ENCODE results near the gene FXN.
"Not testable (repeated sequence)": the region's sequence is repeated elsewhere in the genome, so short reads cannot be mapped to it uniquely, and the experiment has no call there.

The FXN gene

DNA sequence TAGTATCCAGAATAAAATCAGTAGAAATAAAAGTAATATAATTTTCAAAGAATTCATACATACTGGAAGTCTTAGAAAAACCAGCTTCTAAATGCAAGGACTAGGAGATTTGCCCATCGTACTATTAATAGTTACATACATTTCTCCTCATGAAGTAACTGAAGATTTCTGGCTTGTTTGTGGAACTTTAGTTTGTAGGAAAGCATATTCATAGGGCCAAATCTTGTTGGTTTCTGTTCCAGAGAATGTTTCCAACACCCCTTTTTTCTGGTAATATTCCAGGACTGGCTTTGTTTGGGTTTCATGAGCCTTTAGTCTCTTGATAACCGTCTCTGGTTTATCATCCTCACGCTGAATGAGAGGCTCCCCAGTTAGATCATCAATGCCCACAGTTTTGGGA is 72.2 kb downstream of the FXN start:
- DNase-seq, result no peak

DNA sequence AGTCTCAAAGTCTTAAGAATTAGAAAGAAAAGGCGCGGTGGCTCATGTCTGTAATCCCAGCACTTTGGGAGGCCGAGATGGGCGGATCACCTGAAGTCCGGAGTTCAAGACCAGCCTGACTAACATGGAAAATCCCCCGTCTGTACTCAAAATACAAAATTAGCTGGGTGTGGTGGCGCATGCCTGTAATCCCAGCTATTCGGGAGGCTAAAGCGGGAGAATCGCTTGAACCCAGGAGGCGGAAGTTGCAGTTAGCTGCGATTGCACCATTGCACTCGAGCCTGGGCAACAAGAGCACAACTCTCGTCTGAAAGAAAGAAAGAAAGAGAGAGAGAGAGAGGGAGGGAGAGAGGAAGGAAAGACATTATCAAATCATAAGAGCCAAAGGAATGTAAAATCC is 73.2 kb downstream of the FXN start:
- not testable (repeated sequence) for DNase-seq

DNA sequence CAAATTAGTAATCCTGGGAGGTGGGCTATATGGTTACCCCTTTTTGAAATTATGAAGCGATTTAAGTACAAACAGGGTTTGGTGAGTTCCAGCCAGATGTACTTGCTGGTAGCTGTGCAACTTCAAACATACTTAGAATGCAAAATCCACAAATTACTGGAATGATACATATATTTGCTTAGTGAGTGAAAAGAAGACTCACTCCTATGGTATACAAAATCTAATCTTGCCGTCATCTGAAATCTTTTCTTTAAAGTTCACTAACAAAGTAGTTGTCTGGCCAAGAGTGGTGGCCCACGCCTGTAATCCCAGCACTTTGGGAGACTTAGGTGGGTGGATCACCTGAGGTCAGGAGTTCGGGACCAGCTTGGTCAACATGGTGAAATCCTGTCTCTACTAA is 73.6 kb downstream of the FXN start:
- no peak for DNase-seq

DNA sequence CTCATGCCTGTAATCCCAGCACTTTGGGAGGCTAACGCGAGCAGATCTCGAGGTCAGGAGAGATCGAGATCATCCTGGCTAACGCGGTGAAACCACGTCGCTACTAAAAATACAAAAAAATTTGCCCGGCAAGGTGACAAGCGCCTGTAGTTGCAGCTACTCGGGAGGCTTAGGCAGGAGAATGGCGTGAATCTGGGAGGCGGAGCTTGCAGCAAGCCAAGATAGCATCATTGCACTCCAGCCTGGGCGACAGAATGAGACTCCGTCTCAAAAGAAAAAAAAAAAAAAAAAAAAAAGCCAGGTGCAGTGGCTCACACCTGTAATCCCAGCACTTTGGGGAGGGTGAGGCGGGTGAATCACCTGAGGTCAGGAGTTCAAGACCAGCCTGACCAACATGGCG is 77.1 kb downstream of the FXN start:
- not testable (repeated sequence) for DNase-seq

DNA sequence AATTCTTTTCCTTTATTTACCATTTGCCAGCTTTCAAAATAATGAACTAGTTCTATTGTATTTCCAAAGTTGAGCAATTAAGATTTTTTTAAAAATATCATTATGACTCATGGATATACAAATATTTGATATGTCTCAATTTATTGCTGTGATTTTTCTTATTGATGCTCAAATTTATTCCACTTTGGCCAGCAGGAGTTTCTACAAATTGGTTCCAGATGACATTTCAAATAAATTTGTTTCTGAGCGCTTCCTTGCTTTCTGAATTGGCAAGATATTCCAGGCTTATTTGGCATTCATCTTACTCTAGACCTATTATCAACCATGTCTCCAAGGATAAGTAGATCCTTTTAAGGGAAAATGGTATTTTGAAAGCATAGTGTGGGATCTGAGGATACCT is 80.1 kb downstream of the FXN start:
- no peak for DNase-seq

DNA sequence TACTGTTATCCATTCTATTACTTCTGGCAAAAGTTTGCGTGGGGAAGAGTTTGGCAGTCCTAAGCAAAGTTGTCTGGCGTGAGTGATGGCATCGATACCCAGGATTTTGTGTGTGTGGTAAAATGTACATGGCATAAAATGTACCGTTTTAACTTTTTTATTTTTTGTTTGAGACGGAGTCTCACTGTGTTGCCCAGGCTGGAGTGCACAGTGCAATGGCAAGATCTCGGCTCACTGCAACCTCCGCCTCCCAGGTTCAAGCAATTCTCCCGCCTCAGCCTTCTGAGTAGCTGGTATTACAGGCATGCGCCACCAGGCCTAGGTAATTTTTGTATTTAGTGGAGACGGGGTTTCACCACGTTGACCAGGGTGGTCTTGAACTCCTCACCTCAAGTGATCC is 83.1 kb downstream of the FXN start:
- DNase-seq, result no peak

DNA sequence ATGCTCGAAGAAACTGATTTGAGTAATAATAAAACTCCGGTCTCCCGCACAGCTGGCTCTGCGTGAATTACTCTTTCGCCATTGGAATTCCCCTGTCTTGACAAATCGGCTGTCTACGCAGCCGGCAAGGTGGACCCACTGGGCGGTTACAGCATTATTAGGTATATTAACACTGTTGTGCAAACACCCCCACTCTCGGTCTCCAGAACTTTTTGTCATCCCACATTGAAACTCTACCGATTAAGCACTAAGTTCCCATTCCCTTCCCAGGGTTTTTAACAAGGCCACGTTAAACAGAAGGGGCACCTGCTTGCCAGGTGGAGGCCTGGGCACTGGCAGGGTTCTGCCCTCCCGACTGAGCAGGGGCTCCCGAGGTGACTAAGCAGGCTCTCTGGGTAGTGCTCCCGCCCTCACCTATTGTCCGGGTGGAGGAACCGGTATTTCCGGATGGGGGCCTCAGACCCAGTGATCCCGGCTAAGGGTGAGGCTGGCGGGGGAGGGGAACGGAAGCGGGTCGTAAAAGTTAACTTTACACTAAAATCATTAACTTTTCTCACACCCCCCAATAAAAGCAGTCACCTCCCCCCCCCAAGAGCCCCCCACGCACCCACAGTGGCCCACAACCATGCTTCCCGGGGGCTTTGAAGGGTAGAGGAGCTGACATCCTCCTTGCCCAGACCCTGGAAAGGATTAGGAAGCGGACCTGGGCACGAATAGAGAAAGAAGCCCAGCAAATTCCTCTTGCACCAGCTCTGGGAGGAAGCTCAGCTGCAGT is 85.0 kb downstream of the FXN start:
- DNase-seq, result no peak

DNA sequence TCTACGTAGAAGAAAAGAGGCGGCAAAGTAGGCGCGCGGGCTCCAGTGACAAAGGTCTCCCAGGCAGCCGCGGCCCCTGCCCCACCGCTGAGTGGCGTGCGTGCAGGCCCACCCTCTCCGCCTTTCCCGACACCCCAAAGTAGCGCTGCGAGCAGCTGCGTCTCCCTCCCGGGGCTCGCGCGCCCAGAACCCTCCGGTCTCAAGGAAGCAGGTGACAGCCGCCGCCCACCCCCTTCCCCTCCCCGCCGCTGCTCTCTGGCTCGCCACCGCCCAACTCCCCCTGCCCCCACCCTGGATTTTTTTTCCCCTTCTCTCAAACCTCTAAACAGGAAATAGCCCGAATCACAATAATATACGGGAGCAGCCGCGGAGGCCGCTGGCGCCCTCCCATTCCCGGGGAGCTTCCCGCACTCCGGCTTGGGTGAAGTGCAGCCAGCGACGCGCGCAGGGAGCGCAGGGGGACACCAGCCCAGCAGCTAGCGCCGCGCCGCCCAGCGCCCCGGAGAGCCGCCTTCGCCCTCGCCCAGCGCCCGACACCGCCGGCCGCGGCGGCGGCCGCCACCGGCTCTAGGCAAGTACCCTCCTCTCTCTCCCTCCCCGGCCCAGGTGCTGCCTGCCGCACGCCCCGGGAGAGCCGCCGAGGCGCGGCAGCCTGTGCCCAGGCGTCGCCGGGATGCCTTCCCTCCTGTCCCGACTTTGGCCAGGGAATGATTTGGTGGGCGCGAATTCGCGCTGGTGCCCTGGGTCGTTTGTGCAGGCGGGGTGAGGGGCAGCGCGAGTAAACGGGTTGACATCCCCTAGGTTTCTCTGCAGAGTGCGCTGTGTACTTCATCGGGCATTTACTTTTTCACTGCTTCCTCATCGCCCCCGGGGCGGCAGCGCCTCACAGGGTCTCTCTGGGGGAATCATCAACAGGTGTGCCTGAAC is 85.9 kb downstream of the FXN start:
- peak; percentile 47 for DNase-seq

DNA sequence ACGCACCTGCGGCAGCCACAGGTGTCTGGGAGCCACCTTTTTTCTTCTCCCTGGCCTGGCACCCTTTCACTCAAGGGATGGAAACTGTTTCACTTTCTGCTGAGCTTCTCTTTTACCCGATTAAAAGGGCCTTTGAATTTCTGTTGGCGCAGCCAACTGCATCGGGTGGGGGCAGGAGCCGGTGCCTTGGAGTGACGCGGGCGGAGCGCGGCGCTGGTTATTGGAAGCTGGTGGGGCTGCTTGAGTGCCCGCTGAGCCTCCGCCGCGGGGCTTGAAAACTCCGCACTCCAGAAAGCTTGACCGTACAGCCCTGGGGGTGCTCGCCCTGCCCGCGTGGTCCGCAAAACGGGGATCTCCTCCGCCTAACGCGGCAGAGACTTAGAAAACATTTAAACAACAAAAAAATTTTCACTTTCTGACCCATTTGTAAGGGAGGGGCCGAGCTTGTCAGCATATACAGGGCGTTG is 86.6 kb downstream of the FXN start:
- DNase-seq, result peak; percentile 67

DNA sequence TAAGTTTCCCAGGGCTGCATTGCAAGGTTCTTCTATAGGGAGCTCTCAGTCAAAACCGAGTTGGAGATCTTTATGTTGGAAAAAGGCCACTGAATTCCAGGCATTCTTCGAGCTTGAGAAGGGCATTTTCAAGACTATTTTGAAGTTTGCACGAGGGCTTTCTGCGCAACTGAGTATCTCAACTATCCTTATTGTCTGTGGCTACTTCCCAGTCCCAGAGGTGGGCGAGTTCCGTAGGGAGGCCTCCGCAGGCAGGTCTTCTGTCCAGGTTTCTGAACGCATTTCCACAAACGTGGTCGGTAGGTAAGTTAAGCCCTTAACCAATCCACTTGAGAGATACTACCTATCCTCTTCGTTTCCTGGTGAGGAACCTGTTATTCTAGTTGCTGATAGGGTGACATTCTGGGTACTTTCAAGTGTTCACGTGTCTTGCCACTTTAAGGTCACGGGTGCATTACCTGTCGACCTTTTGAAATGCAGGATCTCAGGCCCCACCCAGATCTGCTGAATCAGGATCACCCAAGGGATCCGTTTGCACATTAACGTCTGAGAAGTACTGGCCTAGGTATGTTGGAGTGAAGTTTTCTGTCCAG is 87.1 kb downstream of the FXN start:
- DNase-seq, result no peak

DNA sequence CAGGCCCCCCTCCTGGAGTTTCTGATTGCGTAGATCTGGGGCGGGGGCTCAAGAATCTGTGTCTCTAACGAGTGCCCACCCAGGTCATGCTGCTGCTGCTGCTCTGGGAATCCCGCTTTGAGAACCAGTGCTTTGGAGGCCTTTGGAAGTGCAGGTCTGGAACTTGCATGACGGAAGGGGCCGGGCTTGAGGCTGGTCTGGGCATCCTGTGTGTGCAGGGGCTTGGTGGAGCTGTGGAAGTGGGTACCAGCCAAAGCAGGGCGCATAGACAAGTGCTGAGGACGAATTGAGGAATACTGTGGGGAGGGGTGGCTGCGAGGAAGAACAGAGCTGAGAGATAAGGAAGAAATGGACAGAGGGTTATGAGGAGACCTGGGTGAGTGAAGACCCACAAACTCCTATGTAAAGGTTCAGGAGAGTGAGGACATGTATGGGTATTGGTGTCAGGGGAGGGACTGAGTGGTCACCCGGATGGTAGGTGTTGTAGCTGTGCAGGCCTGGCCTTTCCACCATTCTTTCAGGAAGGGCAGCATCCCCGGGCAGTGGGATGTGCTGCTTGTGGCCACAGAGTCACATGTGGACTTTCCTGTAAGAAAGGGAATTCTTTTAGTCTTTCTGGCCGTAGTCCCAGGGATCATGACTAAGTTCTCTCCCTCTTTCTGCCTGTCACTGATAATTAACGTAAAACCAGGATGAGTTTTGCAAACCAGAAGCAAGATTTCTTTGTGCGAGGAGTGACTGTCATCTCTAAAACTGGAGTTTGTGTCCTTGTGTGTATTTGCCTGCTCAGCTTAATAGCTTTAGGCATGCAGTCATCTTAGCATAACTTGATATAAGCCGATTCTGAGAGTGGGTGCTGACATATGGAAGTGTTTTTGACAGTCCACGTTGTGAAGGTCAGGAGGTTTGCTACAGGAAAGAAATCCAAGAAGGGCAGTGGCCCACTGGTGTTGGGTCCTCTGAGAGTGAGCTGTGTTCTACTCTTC is 95.2 kb downstream of the FXN start:
- DNase-seq, result no peak

DNA sequence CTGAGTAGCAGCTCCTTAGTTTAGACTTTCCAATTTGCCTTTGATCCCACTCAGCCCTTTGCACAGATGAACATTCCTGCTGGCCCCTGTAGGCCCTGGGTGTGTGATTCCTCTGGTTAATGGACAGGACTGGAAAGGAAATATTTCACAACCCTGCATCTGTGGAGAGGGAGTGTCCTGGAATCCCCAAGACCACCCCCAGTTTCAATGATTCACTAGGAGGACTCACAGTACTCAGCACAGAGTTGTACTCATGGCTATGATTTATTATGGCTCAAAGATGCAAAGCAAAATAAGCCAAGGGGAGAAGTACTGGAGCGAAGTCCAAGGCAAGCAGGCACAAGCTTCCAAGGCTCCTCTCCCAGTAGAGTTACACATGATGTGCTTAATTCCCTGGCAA is 96.1 kb downstream of the FXN start:
- peak; percentile 38 for DNase-seq

DNA sequence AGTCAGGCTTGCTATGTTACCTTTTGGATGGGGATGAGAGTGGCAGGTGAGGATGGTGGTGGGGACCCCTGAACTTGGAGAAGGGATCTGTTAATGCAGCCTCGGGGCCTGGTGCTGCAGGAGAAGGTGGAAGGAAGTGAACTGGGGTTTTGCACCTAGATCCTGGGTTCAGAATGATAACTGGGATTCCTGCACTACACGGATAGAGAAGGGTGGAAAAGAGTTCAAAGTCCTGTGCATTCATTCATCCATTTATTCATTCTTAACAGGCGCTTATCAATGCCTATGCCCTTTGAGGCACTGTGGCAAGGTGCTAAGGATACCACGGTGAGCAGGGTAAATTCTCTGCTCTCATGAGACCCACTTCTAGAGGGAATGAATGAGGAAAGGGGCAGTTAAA is 96.8 kb downstream of the FXN start:
- DNase-seq, result no peak

DNA sequence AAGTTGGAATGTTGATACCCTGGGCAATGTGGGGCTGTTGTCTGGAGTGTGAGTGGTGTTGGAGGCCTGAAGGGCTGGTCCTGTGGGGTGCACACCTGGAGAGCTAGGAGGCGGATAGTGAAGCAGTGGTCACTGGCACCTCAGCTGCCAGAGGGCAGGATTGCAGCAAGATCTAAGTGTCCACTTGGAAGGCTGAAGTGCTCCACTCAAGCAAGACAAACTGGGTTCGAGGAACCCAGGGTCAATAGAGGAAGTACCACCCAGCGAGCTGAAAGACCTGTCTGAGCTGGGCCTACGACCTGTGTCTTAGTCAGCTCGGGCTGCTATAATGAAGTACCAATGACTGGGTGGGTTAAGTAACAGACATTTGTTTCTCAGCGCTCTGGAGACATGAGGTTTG is 98.9 kb downstream of the FXN start:
- DNase-seq, result no peak

DNA sequence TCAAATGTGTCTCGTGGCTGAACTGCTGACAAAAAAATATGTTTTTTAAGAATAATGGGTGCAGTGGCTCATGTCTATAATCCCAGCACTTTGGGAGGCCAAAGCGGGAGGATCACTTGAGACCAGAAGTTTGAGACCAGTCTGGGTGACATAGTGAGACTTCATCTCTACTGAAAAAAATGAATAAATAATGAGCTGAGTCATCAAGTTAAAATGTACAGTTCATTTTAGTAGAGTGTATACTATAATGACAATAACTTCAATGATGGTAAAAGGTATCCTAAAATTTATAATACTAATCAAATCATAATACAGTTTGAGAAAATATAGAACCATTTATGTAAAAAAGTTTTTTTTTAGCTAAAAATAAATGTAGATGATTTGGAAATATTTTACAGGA is 100.6 kb downstream of the FXN start:
- DNase-seq, result no peak

DNA sequence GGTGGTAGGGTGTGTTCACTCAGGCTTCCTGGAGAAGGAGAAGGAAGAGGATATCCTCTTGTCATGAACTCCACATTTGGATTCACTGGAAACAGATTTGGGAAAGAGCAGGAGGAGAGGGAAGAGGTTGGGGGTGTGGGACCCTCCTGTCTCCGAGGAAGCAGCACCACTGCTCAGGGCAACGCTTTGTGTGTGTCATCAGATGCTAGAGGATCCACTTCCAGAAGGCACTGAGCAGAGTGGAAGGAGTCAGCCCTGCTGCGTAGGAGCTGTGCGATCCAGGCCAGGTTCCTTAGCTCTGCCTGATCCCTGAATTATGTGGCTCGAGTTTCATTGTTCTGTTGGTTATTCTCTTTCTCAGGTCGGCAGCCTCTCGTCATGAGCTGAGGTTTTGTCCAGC is 101.2 kb downstream of the FXN start:
- DNase-seq, result no peak

DNA sequence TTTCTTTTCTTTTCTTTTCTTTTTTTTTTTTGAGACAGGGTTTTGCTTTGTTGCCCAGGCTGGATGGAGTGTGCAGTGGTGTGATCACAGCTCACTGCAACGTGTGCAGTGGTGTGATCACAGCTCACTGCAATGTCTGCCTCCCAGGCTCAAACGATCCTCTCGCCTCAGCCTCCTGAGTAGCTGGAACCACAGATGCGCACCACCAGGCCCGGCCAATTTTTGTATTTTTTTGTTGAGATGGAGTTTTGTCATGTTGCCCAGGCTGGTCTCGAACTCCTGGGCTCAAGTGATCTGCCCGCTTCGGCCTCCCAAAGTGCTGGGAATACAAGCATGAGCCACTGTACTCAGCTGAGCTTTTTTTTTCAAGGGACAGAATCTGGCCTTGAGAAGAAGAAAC is 101.8 kb downstream of the FXN start:
- no peak for DNase-seq

DNA sequence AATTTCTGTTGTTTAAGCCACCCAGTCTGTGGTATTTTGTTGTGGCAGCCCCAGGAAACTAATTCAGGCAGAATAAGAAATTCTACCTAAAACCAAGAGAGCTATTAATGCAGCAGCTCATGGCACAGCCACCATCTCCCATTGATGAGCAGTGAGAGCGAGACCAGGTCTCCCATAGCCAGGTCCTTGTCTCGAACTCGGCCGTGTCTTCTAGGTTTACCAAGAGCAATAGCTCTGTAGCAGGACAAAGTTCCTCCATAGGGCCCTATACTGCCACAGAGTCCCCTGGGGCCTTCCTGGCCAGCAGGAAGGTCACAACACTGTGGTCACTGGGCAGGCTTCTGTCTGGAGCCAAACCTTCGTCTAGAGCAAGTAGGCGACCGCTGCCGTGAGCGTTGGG is 104.0 kb downstream of the FXN start:
- no peak for DNase-seq

DNA sequence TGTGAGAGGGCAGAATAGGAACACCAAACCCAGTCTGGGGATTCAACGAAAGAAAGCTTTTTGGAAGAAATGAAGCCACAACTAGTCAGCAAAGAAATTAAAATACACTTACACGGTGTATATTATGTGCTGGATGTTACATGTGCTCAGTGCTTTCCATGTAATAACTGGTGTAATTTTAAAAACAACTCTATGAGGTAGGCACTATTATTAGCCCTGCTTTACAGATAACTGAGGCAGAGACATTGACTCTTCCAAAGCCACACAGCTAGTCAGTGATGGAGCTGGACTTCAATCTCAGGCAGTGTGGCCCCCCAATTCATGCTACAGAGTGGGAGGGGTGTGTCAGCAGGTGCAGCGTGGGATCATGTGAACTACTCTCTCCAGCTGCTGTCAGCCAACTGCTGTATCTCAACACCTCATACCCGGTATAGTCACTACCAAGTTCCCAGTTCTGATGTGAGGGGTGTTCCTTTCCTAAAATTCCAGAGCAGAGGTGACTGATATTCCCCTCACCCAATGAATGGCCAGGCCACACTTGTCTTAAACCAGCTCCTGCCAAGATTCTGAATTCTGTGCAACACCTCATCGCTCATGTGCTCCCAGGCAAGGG is 104.7 kb downstream of the FXN start:
- DNase-seq, result no peak

DNA sequence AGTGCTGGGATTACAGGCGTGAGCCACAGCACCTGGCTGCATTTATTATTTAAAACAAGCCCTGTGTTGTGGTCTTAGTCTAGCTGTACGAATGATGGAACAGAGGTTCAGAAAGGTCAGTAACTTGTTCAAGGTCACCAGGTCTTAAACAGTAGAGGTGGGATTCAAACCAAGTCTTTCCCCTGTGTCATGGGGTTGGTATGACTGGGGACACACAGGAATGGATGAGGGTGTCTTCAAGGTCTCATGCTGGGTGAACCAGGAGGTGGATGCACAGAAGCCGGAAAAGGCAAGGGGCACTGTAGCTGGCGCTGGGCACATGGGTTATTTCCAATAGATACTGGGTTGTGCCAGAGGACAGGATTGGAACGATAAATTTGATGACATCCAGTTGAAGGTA is 106.3 kb downstream of the FXN start:
- DNase-seq, result no peak

DNA sequence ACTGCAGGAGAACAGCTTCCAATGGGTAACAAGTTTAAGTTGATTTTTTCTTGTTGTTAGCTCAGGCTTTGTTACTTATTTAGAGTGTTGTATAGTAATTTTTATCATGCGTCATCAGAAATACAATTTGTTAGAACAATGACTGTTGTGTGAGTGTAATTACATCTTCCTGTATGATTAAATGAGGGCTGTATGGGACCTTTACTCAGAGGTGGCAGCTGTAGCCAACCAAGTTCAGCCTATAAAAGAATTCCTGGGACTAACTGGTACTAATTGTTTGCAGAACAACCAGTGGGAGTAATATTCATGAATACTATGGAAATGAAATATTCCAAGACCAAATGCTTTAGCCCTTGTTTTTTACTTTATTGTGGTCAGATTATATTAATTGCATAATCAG is 107.7 kb downstream of the FXN start:
- DNase-seq, result no peak

DNA sequence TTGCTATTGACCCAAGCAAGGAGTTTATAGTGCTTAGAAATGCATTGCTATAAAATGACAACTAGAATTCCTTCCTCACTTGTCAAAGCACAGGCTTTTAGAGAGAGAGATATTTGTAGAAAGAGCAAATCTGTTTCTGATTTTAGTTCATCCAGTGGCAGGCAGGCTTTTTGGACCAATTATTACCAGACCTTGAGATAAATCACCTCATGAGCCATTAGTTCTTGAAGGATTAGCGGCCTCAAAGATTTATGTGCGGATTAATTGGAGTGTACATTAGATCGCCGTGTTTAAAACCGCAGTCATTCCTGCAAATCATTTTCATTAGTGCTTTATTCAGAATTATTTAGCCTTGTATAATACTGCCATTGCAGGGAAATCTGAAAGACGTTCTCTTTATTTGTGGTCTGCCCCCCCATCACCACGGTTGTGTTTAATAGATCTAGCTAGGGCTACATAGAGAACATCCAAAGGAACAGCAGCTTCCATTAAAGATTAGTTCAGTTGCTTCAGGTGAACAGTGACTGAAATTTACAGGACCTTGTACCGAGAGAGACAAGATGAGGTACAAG is 109.7 kb downstream of the FXN start:
- DNase-seq, result no peak

Data from femur (tissue), 1 donor.